HEK293T (cell line): ENCODE measurements around the gene ZNF532.
"Not testable (repeated sequence)": the region's sequence is repeated elsewhere in the genome, so short reads cannot be mapped to it uniquely, and the experiment has no call there.

Source experiments
- CTCF ChIA-PET: fragments of 350-600 bp; formaldehyde crosslinking; extraction: SDS; loops from one replicate; lab custom pipeline; 2021; ENCODE audit warnings: antibody characterized with exemption, inconsistent platforms; lab: Yijun Ruan, JAX
- POLR2A ChIA-PET: fragments of 350-600 bp; formaldehyde crosslinking; extraction: SDS; loops from one replicate; lab custom pipeline; 2020; ENCODE audit warnings: antibody characterized with exemption, inconsistent platforms; lab: Yijun Ruan, JAX
- DNase-seq: peaks from one replicate; pipeline ENCODE4 v3.0.0; 2012; ENCODE audit warnings: mixed read lengths; ENCODE audit errors: extremely low spot score
- ARNT ChIP-seq: fragments of 450-650 bp; IDR thresholded peaks from 2 replicates; pipeline ENCODE4 v1.6.1; 2017; ENCODE audit warnings: mild to moderate bottlenecking
- BHLHE40 ChIP-seq: fragments of 450-650 bp; IDR thresholded peaks from 2 replicates; pipeline ENCODE4 v1.6.1; 2016; ENCODE audit warnings: mild to moderate bottlenecking, moderate library complexity, borderline replicate concordance
- CTBP1 ChIP-seq: fragments of 450-650 bp; IDR thresholded peaks from 2 replicates; pipeline ENCODE4 v1.6.1; 2016; ENCODE audit warnings: borderline replicate concordance
- ELF4 ChIP-seq: fragments of 450-650 bp; IDR thresholded peaks from 2 replicates; pipeline ENCODE4 v1.6.1; 2017; ENCODE audit warnings: antibody characterized with exemption
- FOXA1 ChIP-seq: fragments of 450-650 bp; IDR thresholded peaks from 2 replicates; pipeline ENCODE4 v1.6.1; 2016; ENCODE audit warnings: mild to moderate bottlenecking
- FOXK2 ChIP-seq: fragments of 450-650 bp; IDR thresholded peaks from 2 replicates; pipeline ENCODE4 v1.6.1; 2016; ENCODE audit warnings: mild to moderate bottlenecking
- FOXM1 ChIP-seq: fragments of 450-650 bp; IDR thresholded peaks from 2 replicates; pipeline ENCODE4 v1.6.1; 2017; ENCODE audit warnings: mild to moderate bottlenecking, borderline replicate concordance
- HDGF ChIP-seq: fragments of 450-650 bp; IDR thresholded peaks from 2 replicates; pipeline ENCODE4 v1.6.1; 2017; ENCODE audit warnings: antibody characterized with exemption, borderline replicate concordance
- L3MBTL2 ChIP-seq: fragments of 450-650 bp; conservative IDR thresholded peaks from 2 replicates; pipeline ENCODE4 v1.6.1; 2016; ENCODE audit warnings: mild to moderate bottlenecking
- LEF1 ChIP-seq: fragments of 450-650 bp; IDR thresholded peaks from 2 replicates; pipeline ENCODE4 v1.6.1; 2017; ENCODE audit warnings: mild to moderate bottlenecking, borderline replicate concordance
- NFRKB ChIP-seq: fragments of 450-650 bp; IDR thresholded peaks from 2 replicates; pipeline ENCODE4 v1.6.1; 2016; ENCODE audit warnings: mild to moderate bottlenecking, moderate library complexity
- PKNOX1 ChIP-seq: fragments of 450-650 bp; IDR thresholded peaks from 2 replicates; pipeline ENCODE4 v1.6.1; 2016
- SP1 ChIP-seq: fragments of 450-650 bp; IDR thresholded peaks from 2 replicates; pipeline ENCODE4 v1.6.1; 2017
- SUZ12 ChIP-seq: fragments of 450-650 bp; IDR thresholded peaks from 2 replicates; pipeline ENCODE4 v1.6.1; 2016; ENCODE audit warnings: mild to moderate bottlenecking
- TARDBP ChIP-seq: fragments of 450-650 bp; IDR thresholded peaks from 2 replicates; pipeline ENCODE4 v1.6.1; 2016
- ZNF384 ChIP-seq: fragments of 450-650 bp; IDR thresholded peaks from 2 replicates; pipeline ENCODE4 v1.6.1; 2016

The ZNF532 gene

DNA sequence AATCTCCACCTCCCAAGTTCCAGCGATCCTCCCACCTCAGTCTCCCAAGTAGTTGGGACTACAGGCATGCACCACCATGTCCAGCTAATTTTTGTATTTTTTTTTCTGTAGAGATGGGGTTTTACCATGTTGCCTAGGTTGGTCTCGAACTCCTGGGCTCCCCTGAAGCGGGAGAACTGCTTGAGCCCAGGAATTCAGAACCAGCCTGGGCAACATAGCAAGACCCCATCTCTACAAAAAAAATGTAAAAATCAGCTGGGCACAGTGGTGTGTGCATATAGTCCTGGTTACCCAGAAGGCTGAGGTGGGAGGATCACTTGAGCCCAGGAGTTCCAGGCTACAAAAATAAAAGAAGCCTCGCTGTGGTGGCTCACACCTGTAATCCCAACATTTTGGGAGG lies 12.0 kb upstream of the ZNF532 start:
- ChIA-PET POLR2A (no interaction called here), CTCF (no interaction called here)
- TF ChIP-seq BHLHE40 (no peak), SP1 (no peak), FOXM1 (no peak), ELF4 (no peak), SUZ12 (no peak), FOXK2 (no peak), LEF1 (no peak), NFRKB (no peak), TARDBP (no peak), L3MBTL2 (no peak), FOXA1 (no peak), CTBP1 (no peak), PKNOX1 (no peak), HDGF (no peak), ZNF384 (no peak)
- no peak for DNase-seq

- CTCF ChIA-PET: no interaction called here
- POLR2A ChIA-PET: no interaction called here
- no peak for DNase-seq
- TF ChIP-seq LEF1: no peak
- no peak for TF ChIP-seq ZNF384
- TF ChIP-seq PKNOX1: no peak
- no peak for TF ChIP-seq SP1
- TF ChIP-seq CTBP1: no peak
- TF ChIP-seq FOXA1: no peak
- TF ChIP-seq SUZ12: no peak
- TF ChIP-seq FOXM1: no peak
- TF ChIP-seq L3MBTL2: no peak
- TF ChIP-seq FOXK2: no peak
- TF ChIP-seq ELF4: no peak
- TF ChIP-seq ARNT: no peak
- no peak for TF ChIP-seq BHLHE40
- TF ChIP-seq HDGF: no peak
- no peak for TF ChIP-seq TARDBP
- TF ChIP-seq NFRKB: no peak
Measured at GRCh38 chr18:58853561-58853960, 11.1 kb upstream of the ZNF532 start.

DNA sequence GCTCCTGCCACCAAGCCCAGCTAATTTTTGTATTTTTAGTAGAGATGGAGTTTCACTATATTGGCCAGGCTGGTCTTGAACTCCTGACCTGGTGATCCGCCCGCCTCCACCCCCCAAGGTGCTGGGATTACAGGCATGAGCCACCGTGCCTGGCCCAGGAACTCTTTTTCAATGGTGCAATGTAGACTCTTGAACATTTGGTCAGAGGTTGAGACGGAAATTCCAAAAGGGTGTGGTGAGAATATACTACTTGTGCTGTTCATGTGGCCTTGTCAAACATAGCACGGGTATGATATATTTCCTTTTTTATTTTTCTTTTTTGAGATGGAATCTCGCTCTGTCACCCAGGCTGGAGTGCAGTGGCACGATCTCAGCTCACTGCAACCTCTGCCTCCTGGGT lies 9.2 kb upstream of the ZNF532 start:
- not testable (repeated sequence) for DNase-seq

GRCh38 chr18:58856881-58857280 lies 7.8 kb upstream of the ZNF532 start:
- POLR2A ChIA-PET: no interaction called here
- TF ChIP-seq CTBP1: no peak
- TF ChIP-seq ARNT: no peak
- TF ChIP-seq FOXK2: no peak
- TF ChIP-seq LEF1: no peak
- TF ChIP-seq SP1: no peak
- no peak for TF ChIP-seq ZNF384
- no peak for TF ChIP-seq BHLHE40
- TF ChIP-seq HDGF: no peak
- TF ChIP-seq L3MBTL2: no peak
- TF ChIP-seq FOXM1: no peak
- CTCF ChIA-PET: no interaction called here
- no peak for DNase-seq

More for the DNA sequence above, 9.2 kb upstream of the ZNF532 start:
- CTCF ChIA-PET, POLR2A ChIA-PET: not testable (repeated sequence)

DNA sequence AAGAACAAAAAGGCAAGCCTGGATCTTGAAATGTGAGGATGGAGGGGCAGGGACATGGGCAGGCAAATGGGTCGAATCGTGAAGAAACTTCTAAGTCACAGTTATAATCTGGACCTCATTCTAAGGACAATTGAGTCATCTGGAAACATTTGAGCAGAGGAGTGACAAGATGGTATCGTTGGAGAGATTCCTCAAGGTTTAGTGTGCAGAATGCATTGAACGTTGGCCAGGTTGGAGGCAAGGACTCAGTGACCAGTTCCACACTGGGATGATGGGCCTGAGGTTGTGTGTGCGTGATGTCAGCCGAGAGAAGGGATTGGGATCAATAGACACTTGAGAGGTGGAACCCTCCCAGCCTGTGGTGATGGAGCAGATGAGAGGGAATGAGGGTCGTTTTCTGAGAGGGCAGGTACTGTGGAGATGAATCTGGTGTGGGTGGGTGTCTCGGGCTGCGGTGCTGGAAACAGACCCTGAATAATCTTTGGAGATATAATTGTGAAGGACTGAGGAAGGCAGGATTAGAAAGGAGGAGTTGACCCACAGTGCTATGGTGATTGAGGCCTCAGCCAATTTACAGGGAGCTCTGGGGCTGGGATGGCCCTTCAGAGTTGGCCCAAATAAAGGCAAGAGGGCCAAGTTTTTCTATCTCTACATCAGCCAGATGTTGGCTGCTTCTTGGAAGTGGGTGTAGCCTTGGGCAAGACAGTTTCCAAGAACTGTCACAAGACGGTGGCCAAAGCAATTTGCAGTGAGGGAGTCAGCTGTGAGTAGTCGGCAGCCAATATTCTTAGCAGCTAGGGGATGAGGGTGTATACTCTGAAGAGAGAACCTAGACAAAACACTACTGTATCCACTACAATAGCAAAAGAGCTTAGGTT lies 5.8 kb upstream of the ZNF532 start:
- CTCF ChIA-PET: no interaction called here

More for the DNA sequence above, 5.8 kb upstream of the ZNF532 start:
- POLR2A ChIA-PET: no interaction called here
- no peak for TF ChIP-seq L3MBTL2
- no peak for TF ChIP-seq CTBP1
- TF ChIP-seq PKNOX1: no peak
- no peak for TF ChIP-seq FOXM1
- no peak for TF ChIP-seq LEF1
- TF ChIP-seq NFRKB: no peak
- no peak for TF ChIP-seq FOXK2
- TF ChIP-seq BHLHE40: no peak
- TF ChIP-seq ELF4: no peak
- TF ChIP-seq ZNF384: no peak
- TF ChIP-seq FOXA1: no peak
- TF ChIP-seq ARNT: no peak
- no peak for TF ChIP-seq HDGF
- TF ChIP-seq SUZ12: no peak
- no peak for TF ChIP-seq SP1
- no peak for TF ChIP-seq TARDBP
- no peak for DNase-seq
